Measurements from ENCODE around the gene DCXR. TPM values are rescaled to one million over a fixed set of nuclear protein-coding genes. Genes with fewer than 3 reads are reported as not detected.

DCXR gene
- total RNA-seq, 1 experiment from 2014 or later: 135 TPM

- peaks cover 25% of the 10 kb centered on the region for H3K36me3 ChIP-seq (ENCODE audit: low read depth, low read length)
- H3K27ac ChIP-seq (ENCODE audit: low read length): no peak overlapping the region
- no peak overlapping the region for H3K4me3 ChIP-seq (ENCODE audit: low read length)
- ATAC-seq (peak; percentile 29; the same call in 1 of the 2 replicates), DNase-seq (peak; percentile 30)
- H3K9me3 ChIP-seq (ENCODE audit: low read length): no peaks in the 10 kb centered on the region
- ChIA-PET CTCF (no interaction called here), POLR2A (ENCODE audit: unreplicated experiment) (no interaction called here)
- no peak for TF ChIP-seq EZH2 (IDR thresholded peaks at IDR 0.05; ENCODE audit: low read length, unreplicated experiment)
- TF ChIP-seq, protein P1, sequence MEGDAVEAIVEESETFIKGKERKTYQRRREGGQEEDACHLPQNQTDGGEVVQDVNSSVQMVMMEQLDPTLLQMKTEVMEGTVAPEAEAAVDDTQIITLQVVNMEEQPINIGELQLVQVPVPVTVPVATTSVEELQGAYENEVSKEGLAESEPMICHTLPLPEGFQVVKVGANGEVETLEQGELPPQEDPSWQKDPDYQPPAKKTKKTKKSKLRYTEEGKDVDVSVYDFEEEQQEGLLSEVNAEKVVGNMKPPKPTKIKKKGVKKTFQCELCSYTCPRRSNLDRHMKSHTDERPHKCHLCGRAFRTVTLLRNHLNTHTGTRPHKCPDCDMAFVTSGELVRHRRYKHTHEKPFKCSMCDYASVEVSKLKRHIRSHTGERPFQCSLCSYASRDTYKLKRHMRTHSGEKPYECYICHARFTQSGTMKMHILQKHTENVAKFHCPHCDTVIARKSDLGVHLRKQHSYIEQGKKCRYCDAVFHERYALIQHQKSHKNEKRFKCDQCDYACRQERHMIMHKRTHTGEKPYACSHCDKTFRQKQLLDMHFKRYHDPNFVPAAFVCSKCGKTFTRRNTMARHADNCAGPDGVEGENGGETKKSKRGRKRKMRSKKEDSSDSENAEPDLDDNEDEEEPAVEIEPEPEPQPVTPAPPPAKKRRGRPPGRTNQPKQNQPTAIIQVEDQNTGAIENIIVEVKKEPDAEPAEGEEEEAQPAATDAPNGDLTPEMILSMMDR (conservative IDR thresholded peaks at IDR 0.05; ENCODE audit: low read depth, low read length): no peak
- no peak for TF ChIP-seq EZH2phosphoT487 (IDR thresholded peaks at IDR 0.05; ENCODE audit: borderline replicate concordance, low read length)
- no peak overlapping the region for H3K4me2 ChIP-seq (ENCODE audit: low read length)
- no peaks in the 10 kb centered on the region for H3F3A ChIP-seq (ENCODE audit: low read length, unreplicated experiment)
- H3K9me2 ChIP-seq (replicated peaks; ENCODE audit: low read length): no peaks in the 10 kb centered on the region
- H3K27me3 ChIP-seq (ENCODE audit: low read length): no peaks in the 10 kb centered on the region
- no peaks in the 10 kb centered on the region for H3K79me2 ChIP-seq (ENCODE audit: low read length)
- H2AFZ ChIP-seq (ENCODE audit: low read length): no peak overlapping the region
- no TSS peak for BruUV-seq (replicated peaks)
- intact Hi-C loops (cut with micrococcal nuclease): no loop called here
- no peaks in the 10 kb centered on the region for H4K20me1 ChIP-seq (ENCODE audit: low read length)
- H3K9ac ChIP-seq (ENCODE audit: low read length): no peak overlapping the region
- no peaks in the 10 kb centered on the region for H3K4me1 ChIP-seq (ENCODE audit: insufficient read depth, low read length)
Observed at GRCh38 chr17:82076018-82076784, 38.7 kb upstream of the DCXR start.

DNA sequence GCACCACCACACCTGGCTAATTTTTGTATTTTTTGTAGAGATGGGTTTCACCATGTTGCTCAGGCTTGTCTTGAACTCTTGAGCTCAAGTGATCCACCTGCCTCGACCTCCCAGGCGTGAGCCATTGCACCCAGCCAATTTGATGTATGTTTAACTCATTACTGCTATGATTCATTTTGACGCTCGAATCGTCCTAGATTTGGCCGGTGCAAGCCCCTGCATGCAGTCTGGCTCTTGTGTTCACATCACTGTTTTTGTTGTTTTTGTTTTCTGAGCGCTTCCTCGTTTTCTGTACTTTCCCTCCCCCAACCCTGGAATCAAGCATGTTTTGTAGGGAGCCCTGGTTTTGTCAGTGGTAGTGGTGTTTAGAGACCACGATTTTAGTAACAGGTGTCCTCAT is 35.9 kb upstream of the DCXR start:
- peaks cover 8% of the 10 kb centered on the region for H3K36me3 ChIP-seq (ENCODE audit: low read depth, low read length)
- H3K27me3 ChIP-seq (ENCODE audit: low read length): no peaks in the 10 kb centered on the region
- H2AFZ ChIP-seq (ENCODE audit: low read length): no peak overlapping the region
- DNase-seq: no peak
- no peak overlapping the region for H3K4me3 ChIP-seq (ENCODE audit: low read length)
- H3K4me2 ChIP-seq (ENCODE audit: low read length): no peak overlapping the region
- H3K4me1 ChIP-seq (ENCODE audit: insufficient read depth, low read length): no peaks in the 10 kb centered on the region
- POLR2A ChIA-PET (ENCODE audit: unreplicated experiment): interaction anchor here (0.6 kb wide), 1 partner anchor 23 kb away, joined by 5 read pairs; no protein-coding TSS in a partner anchor
- H3K79me2 ChIP-seq (ENCODE audit: low read length): no peaks in the 10 kb centered on the region
- H3K9me3 ChIP-seq (ENCODE audit: low read length): no peaks in the 10 kb centered on the region
- no peak overlapping the region for H3K27ac ChIP-seq (ENCODE audit: low read length)
- no peak overlapping the region for H3K9ac ChIP-seq (ENCODE audit: low read length)
- no peaks in the 10 kb centered on the region for H4K20me1 ChIP-seq (ENCODE audit: low read length)
- intact Hi-C loops (cut with micrococcal nuclease): no loop called here
- BruUV-seq (replicated peaks): no TSS peak
- no peaks in the 10 kb centered on the region for H3K9me2 ChIP-seq (replicated peaks; ENCODE audit: low read length)
- no peak for ATAC-seq
- TF ChIP-seq EZH2 (IDR thresholded peaks at IDR 0.05; ENCODE audit: low read length, unreplicated experiment) (no peak), EZH2phosphoT487 (IDR thresholded peaks at IDR 0.05; ENCODE audit: borderline replicate concordance, low read length) (no peak)
- TF ChIP-seq, protein P1 (conservative IDR thresholded peaks at IDR 0.05; ENCODE audit: low read depth, low read length): no peak
- CTCF ChIA-PET: no interaction called here
- no peaks in the 10 kb centered on the region for H3F3A ChIP-seq (ENCODE audit: low read length, unreplicated experiment)

- CTCF ChIA-PET: no interaction called here
- no peak overlapping the region for H3K27ac ChIP-seq (ENCODE audit: low read length)
Observed at GRCh38 chr17:82072827-82073226, 35.3 kb upstream of the DCXR start.

More at GRCh38 chr17:82072827-82073226, 35.3 kb upstream of the DCXR start:
- H3K36me3 ChIP-seq (ENCODE audit: low read depth, low read length): peaks cover 2% of the 10 kb centered on the region
- no peaks in the 10 kb centered on the region for H3K9me2 ChIP-seq (replicated peaks; ENCODE audit: low read length)
- H4K20me1 ChIP-seq (ENCODE audit: low read length): no peaks in the 10 kb centered on the region
- no peaks in the 10 kb centered on the region for H3F3A ChIP-seq (ENCODE audit: low read length, unreplicated experiment)
- no peak for DNase-seq
- TF ChIP-seq, protein P1 (conservative IDR thresholded peaks at IDR 0.05; ENCODE audit: low read depth, low read length): no peak
- intact Hi-C loops (cut with micrococcal nuclease): no loop called here
- H3K27me3 ChIP-seq (ENCODE audit: low read length): no peaks in the 10 kb centered on the region
- no TSS peak for BruUV-seq (replicated peaks)
- no peak overlapping the region for H2AFZ ChIP-seq (ENCODE audit: low read length)
- H3K4me3 ChIP-seq (ENCODE audit: low read length): no peak overlapping the region
- H3K4me2 ChIP-seq (ENCODE audit: low read length): no peak overlapping the region
- no peak for ATAC-seq
- H3K9ac ChIP-seq (ENCODE audit: low read length): no peak overlapping the region
- no peaks in the 10 kb centered on the region for H3K4me1 ChIP-seq (ENCODE audit: insufficient read depth, low read length)
- H3K9me3 ChIP-seq (ENCODE audit: low read length): no peaks in the 10 kb centered on the region
- POLR2A ChIA-PET (ENCODE audit: unreplicated experiment): no interaction called here
- no peaks in the 10 kb centered on the region for H3K79me2 ChIP-seq (ENCODE audit: low read length)

Data from PC-3 (cell line).